ENCODE measurements around the gene ELFN1.
"Not testable (repeated sequence)": the region's sequence is repeated elsewhere in the genome, so short reads cannot be mapped to it uniquely, and the experiment has no call there.

Gene ELFN1

GRCh38 chr7:1762238-1762945, 92.3 kb downstream of the ELFN1 start:
- no peak for DNase-seq

- DNase-seq: no peak
Observed at GRCh38 chr7:1763033-1763432, 93.0 kb downstream of the ELFN1 start.

- not testable (repeated sequence) for DNase-seq
Observed at GRCh38 chr7:1763911-1764310, 93.8 kb downstream of the ELFN1 start.

GRCh38 chr7:1765336-1765735, 95.3 kb downstream of the ELFN1 start:
- DNase-seq: no peak

GRCh38 chr7:1767524-1767923, 97.4 kb downstream of the ELFN1 start:
- DNase-seq: no peak

GRCh38 chr7:1768832-1769231, 98.8 kb downstream of the ELFN1 start:
- no peak for DNase-seq

- DNase-seq: no peak
Observed at GRCh38 chr7:1769286-1770200, 99.5 kb downstream of the ELFN1 start.

GRCh38 chr7:1770331-1770730, 100.3 kb downstream of the ELFN1 start:
- DNase-seq: no peak

- no peak for DNase-seq
Observed at GRCh38 chr7:1775389-1775788, 105.3 kb downstream of the ELFN1 start.

GRCh38 chr7:1777122-1777521, 107.0 kb downstream of the ELFN1 start:
- no peak for DNase-seq

- DNase-seq: no peak
Observed at GRCh38 chr7:1779445-1779844, 109.4 kb downstream of the ELFN1 start.

GRCh38 chr7:1781369-1781768, 111.3 kb downstream of the ELFN1 start:
- no peak for DNase-seq

GRCh38 chr7:1785839-1786238, 115.8 kb downstream of the ELFN1 start:
- no peak for DNase-seq

- DNase-seq: no peak
Observed at GRCh38 chr7:1787241-1787640, 117.2 kb downstream of the ELFN1 start.

GRCh38 chr7:1787681-1788235, 117.7 kb downstream of the ELFN1 start:
- no peak for DNase-seq

GRCh38 chr7:1794888-1795542, 124.9 kb downstream of the ELFN1 start:
- no peak for DNase-seq
